HL-60 (cell line): ENCODE measurements around the gene BMAL1.

Experiments
- DNase-seq, 2 experiments: peaks; one replicate each; pipeline ENCODE4 v3.0.0-alpha.2; 2010 to 2020; ENCODE audit warnings: low read depth in 1 of 2, low spot score in 1 of 2
- H3K27ac ChIP-seq: fragments of 250-450 bp; sonication (Bioruptor Pico); replicated peaks from 2 replicates; pipeline ENCODE4 v1.5.1; 2020; ENCODE audit warnings: mild to moderate bottlenecking, moderate library complexity
- H3K27me3 ChIP-seq: fragments of 250-450 bp; sonication (Bioruptor Pico); 2 replicates; pipeline ENCODE4 v1.5.1; 2021; ENCODE audit warnings: mild to moderate bottlenecking, moderate library complexity; ENCODE audit not compliant: insufficient read depth, poor library complexity, severe bottlenecking
- H3K4me3 ChIP-seq: replicated peaks from 2 replicates; pipeline ENCODE4 v1.5.1; 2011; ENCODE audit warnings: mild to moderate bottlenecking, control low read depth, low read length; ENCODE audit not compliant: insufficient read depth
- CTCF ChIP-seq: IDR thresholded peaks from one replicate; pipeline ENCODE4 v1.5.1; 2011; ENCODE audit warnings: low read length, control low read depth, inconsistent platforms; ENCODE audit not compliant: insufficient read depth
- GABPA ChIP-seq: IDR thresholded peaks from 2 replicates; pipeline ENCODE4 v1.6.1; 2012; ENCODE audit warnings: low read depth
- POLR2AphosphoS5 ChIP-seq: IDR thresholded peaks from 2 replicates; pipeline ENCODE4 v1.6.1; 2012; ENCODE audit warnings: low read depth
- SPI1 ChIP-seq: IDR thresholded peaks from 2 replicates; pipeline ENCODE4 v1.6.1; 2012; ENCODE audit warnings: low read depth, mild to moderate bottlenecking, borderline replicate concordance
- TF ChIP-seq, protein P1 (sequence below): IDR thresholded peaks from 2 replicates; pipeline ENCODE4 v1.6.1; 2012; ENCODE audit warnings: low read depth; ENCODE audit not compliant: insufficient replicate concordance

Gene BMAL1

DNA sequence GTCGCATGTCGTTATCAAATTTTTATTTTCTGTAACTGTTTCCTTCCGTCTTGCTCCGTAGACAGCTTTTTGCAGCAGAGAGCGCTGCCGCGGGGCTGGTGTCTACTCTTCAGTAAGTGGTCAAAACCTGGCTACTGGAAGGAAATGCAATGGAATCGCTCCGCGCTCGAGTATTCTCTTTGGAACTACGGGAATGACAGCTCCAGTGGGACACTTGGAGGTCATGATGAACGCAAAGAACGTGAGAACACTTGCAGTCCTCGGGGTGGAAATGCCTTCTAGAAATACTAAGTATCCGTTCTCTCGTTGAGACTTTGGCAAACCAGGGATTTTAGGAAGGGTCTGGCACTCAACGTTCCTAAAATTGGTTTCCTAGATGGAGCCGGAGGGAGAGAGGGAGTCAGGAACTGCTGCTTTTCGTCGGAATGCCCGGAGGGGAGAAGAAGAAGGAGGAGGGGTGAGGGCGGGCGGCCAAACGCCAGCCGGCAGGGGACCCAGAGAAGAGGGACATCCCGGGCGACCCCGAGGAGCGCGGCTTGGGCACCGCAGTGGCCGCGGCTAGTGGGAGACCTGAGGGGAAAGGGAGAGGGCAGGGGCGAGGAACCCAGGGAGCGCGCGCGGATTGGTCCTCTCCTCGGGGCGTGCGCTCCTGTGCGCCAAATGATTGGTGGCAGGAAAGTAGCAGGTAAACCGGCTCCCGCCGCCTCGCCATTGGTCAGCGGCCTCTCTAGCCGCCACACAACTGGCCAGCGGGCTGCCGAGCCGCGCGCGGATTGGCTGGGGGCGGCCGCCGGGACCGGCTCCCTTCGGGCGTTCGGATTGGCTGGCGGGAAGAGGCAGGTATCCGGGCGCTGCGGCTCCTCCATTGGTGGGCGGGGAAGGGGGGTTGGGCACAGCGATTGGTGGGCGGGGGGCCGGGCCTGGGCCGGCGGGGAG is 490 bp upstream of the BMAL1 start:
- H3K4me3 ChIP-seq = peak overlapping the region; percentile 92
- no peak for TF ChIP-seq SPI1
- TF ChIP-seq, protein P1, sequence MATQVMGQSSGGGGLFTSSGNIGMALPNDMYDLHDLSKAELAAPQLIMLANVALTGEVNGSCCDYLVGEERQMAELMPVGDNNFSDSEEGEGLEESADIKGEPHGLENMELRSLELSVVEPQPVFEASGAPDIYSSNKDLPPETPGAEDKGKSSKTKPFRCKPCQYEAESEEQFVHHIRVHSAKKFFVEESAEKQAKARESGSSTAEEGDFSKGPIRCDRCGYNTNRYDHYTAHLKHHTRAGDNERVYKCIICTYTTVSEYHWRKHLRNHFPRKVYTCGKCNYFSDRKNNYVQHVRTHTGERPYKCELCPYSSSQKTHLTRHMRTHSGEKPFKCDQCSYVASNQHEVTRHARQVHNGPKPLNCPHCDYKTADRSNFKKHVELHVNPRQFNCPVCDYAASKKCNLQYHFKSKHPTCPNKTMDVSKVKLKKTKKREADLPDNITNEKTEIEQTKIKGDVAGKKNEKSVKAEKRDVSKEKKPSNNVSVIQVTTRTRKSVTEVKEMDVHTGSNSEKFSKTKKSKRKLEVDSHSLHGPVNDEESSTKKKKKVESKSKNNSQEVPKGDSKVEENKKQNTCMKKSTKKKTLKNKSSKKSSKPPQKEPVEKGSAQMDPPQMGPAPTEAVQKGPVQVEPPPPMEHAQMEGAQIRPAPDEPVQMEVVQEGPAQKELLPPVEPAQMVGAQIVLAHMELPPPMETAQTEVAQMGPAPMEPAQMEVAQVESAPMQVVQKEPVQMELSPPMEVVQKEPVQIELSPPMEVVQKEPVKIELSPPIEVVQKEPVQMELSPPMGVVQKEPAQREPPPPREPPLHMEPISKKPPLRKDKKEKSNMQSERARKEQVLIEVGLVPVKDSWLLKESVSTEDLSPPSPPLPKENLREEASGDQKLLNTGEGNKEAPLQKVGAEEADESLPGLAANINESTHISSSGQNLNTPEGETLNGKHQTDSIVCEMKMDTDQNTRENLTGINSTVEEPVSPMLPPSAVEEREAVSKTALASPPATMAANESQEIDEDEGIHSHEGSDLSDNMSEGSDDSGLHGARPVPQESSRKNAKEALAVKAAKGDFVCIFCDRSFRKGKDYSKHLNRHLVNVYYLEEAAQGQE = no peak
- no peak for TF ChIP-seq GABPA
- TF ChIP-seq POLR2AphosphoS5 = no peak
- TF ChIP-seq CTCF = no peak
- H3K27me3 ChIP-seq = peaks cover 17% of the 10 kb centered on the region
- peak; percentile 92 to 94 for DNase-seq
- peak overlapping the region; percentile 24; the same call in 1 of the 2 replicates for H3K27ac ChIP-seq

GRCh38 chr11:13278609-13279486 is 1.3 kb downstream of the BMAL1 start:
- H3K27me3 ChIP-seq = peaks cover 17% of the 10 kb centered on the region

More at GRCh38 chr11:13278609-13279486, 1.3 kb downstream of the BMAL1 start:
- H3K4me3 ChIP-seq = peak overlapping the region; percentile 92
- H3K27ac ChIP-seq = no peak overlapping the region
- no peak for DNase-seq
- TF ChIP-seq CTCF (no peak), SPI1 (no peak), POLR2AphosphoS5 (no peak), GABPA (no peak)
- TF ChIP-seq, protein P1 = no peak
